ENCODE measurements around the gene CR1.

- no peak for TF ChIP-seq CTCF (IDR thresholded peaks at IDR 0.05)
- no peak for TF ChIP-seq POLR2AphosphoS5 (IDR thresholded peaks at IDR 0.05)
- no peak for TF ChIP-seq EP300 (IDR thresholded peaks at IDR 0.05)
- TF ChIP-seq POLR2A (IDR thresholded peaks at IDR 0.05): no peak
Measured at GRCh38 chr1:207463021-207463420, 32.9 kb upstream of the CR1 start.
